HG02798 (cell line): ENCODE data around the gene NDUFV3.
"Not testable (repeated sequence)": the region's sequence is repeated elsewhere in the genome, so short reads cannot be mapped to it uniquely, and the experiment has no call there.

Source experiments
- ATAC-seq: cut with Tn5 transposase; IDR thresholded peaks from one replicate; pipeline ENCODE4 v1.9.1; 2021; ENCODE audit warnings: mild to moderate bottlenecking; ENCODE audit not compliant: unreplicated experiment, poor library complexity

Gene NDUFV3

DNA sequence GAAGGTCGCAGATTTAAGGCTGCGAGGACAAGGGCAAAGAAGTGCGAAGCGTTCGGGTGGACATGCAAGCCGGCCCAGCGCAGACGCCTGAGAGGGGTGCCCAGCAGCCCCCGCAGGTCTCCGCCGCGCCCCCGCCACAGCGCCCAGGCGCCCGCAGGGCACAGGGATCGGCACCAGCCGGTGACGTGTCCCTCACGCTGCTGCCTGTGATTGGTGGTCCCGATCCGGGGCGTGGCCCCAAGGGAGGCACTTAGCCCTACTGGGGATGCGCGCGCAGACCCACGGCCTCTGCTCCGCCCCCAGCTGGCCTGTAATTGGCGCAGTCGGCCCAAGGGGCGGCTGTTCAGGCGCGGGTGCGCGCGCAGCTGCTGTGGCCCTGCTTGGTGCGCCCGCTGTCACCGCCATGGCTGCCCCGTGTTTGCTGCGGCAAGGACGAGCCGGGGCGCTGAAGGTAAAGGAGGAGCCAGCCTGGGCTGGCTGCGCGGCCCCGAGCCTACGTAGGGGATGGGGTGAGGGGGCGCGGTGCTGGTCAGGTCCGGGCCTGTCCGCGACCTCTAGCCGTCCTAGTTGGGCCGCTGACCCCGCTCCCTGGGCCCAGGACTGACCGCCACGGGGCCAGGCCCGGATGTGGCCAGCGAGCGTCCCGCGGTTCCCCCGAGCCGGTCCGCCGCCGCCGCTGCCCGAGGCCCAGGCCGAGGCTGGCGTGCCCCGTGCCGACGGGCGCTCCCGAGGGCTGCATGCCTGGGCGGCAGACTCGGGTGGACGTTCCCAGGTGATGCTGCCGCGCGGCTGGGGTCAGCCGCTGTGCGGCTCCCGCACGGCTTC is at the start of gene NDUFV3:
Gene NDUFV3, plus strand, starts transcription at position 379 of the 825 bp plus-strand sequence. Its CDS starts 25 bp downstream, at position 404.
- ATAC-seq = peak; percentile 96

DNA sequence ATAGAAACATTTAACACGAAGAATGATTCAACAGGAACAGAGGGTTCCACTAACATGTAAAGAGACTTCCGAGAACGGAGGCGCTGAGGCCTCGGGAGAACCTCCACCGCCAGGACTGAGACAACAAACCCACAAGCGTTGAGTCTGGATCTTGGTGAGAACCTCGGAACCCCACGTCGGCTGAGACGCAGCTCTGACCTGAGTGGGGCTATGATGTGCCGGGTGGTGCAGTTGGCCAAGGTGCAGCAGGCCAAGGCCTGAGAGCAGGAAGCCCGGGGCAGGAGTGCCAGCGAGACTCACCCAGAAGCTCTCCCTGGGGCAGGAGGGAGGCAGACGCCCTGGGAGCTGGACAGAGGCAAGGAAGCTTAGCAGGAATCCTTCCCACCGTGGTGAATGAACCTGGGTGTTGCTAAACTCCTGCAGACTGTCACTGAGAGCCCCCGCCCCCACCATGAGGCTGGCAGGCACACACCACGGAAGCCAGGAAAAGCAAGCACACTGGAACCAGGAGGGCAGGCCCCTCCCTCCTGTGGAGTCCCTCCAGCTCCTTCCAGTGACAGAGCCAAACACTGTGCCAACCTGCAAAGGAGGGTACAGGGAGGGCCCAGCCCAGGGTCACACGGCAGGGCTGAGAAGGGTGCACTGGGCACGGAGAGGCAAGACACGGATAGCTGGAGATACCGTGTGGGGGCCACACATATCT is 48.5 kb upstream of the NDUFV3 start:
- no peak for ATAC-seq

DNA sequence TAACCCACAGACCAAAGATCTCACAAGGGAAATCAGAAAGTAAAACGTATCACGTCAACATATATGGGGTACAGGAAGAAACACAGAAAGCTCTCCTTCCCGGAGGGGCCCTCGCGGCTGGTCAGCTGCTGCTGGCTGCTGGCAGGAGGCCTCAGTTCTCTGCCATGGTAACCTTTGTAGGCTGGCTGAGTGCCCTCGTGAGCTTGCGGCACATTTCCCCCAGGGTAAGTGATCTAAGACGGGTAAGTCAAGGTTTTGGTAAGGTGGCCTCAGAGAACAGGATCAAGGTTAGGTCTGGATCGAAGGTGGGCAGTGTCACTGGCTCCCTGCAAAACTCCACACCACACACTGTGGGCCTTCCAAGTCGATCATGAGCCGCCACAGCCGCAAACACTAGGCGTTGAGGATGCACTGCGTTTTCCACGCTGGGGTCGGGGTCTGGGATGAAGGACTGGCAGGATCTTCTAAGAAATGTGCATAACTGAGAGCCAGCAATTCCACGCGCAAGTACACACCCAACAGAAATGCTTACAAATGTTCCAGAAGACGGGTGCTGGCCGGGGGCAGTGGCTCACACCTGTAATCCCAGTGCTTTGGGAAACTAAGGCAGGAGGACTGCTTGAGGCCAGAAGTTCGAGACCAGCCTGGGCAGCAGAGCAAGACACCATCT is 47.7 kb upstream of the NDUFV3 start:
- ATAC-seq = no peak

DNA sequence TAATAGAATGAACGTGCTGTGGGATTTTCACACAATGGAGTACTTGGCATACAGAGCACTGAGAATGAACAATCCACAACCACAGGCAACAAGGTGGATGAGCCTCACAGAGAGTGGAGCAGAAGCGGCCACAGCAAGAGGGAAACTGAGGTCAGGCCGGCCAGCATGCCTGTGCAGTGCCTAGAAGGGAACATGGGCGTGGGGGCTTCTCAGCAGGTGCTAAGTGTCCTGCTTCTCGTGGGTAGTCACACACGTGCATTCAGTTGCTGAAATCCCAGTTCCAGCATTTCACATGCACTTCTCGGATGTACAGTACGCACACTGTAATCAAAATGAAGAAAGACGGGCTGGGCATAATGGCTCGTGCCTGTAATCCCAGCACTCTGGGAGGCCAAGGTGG is 46.9 kb upstream of the NDUFV3 start:
- ATAC-seq = no peak

DNA sequence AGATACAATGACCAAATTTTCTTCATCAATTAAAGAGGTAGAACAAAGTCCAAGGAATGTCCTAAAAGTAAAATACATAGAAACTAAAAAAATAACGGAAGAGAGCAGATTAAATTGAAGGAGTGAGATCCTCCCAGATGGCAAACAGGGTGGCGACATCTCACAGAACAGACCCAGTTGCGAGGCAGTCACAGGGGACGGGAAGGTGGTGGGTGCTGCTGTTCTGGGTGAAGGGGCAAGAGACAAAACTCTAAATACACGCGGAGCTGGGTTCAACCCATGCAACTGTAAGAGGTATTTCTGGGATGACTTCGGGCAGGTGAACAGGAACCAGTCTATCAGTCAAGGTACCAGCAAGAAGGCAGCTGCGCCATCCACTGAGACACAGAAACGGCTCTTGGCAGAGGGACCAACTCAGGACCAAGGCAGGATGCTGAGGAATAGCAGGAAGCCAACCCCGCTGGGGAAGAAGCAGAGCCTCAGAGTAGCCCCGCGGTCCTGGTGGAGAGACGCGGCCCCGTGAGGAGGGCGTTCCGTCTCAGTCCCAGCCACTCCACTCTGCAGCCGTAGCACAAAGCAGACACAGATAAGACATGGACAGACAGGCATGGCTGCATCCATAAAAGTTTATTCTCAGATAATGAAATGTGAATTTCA is 45.9 kb upstream of the NDUFV3 start:
- ATAC-seq = no peak

DNA sequence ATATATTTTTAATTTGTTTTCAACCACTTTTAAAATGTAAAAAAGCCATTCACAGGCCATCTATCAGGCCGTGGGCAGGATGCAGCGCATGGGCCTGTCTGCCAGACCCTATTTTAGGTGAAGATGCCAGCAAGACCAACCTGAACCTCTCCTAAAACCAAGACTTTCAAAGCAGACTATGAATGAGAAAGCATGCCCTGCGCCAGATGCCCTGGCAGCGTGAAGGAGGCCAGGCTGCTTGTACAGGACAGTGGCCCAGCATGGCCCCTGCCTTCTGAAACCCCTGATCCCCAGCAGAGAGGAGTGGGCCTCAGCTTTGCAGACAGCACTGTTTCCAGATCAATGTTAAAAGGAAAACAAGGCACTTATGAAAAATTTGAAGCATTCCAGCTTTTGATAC is 45.4 kb upstream of the NDUFV3 start:
- no peak for ATAC-seq

DNA sequence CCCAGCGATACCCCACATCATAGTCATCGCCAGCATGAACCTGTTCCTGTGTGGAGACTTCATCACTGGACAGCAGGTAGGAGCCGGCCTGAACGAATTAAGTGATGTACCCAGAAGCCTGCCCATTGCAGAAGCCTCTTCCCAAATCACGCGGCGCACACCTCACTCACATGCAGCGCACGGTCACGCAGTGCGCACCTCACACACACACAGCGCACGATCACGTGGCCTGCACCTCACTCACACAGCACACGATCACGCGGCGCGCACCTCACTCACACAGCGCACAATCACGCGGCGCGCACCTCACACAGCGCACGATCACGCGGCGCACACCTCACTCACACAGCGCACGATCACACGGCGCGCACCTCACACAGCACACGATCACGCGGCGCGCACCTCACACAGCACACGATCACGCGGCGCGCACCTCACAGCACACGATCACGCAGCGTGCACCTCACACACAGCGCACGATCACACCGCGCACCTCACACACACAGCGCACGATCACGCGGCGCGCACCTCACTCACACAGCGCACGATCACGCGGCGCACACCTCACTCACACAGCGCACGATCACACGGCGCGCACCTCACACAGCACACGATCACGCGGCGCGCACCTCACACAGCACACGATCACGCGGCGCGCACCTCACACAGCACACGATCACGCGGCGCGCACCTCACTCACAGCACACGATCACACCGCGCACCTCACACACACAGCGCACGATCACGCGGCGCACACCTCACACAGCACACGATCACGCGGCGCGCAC is 44.8 kb upstream of the NDUFV3 start:
- not testable (repeated sequence) for ATAC-seq

DNA sequence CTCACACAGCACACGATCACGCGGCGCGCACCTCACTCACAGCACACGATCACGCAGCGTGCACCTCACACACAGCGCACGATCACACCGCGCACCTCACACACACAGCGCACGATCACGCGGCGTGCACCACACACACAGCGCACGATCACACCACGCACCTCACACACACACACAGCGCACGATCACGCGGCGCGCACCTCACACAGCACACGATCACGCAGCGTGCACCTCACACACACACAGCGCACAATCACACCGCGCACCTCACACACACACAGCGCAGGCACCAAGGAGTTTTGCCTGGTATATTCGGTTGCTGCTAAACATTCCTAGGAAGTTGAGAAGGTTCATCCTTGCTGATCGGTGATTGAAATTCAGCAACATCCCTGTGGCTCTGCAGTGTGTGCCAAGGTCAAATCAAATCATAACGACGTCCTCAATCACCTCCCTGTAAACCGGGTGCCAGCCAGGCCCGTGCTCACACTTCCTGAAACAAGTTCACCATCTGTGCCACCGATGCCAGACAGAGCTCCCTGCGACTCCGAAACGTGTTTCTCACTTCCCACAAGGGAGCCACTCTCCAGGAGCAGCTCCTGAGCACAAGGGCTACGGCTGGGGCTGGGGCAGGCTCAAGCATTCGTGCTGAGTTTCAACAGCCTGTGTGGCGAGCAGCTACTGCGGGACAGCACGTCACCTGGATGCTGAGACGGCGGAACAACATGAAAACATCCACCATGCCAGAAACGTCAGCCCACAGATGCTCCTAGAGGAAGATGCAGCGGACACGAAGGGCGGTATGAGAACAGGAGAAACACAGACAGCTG is 44.0 kb upstream of the NDUFV3 start:
- ATAC-seq = no peak

DNA sequence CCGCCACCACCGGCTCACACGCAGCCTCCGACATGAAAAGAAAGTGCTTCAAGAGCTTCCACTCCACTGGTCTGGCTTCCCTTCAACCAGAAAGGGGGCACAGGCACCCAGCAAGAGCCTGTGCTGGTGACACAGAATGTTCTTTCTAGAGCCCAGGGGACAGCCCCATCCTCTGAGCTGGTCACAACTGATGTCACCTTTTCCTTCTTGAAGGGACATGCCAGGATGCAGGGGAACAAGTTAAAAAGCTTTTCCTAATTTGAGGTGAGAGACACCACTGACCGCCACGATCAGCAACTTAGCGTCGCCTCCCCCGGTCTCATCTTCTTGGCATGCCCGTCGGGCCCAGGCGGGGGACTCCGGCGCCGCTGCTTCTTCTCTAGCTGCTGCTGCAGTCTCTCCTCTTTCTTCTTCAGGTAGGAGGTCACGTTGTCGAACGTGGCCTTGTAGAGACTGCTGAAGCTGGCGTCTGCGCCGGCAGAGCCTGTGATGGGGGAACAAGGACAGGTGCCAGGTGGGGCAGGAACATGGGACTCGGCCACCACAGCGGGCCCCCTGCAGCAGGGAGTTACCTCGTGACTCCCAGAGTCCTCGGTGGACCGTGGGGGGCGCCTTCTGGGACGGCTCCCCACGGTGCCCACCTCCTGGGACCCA is 43.2 kb upstream of the NDUFV3 start:
- ATAC-seq = no peak

DNA sequence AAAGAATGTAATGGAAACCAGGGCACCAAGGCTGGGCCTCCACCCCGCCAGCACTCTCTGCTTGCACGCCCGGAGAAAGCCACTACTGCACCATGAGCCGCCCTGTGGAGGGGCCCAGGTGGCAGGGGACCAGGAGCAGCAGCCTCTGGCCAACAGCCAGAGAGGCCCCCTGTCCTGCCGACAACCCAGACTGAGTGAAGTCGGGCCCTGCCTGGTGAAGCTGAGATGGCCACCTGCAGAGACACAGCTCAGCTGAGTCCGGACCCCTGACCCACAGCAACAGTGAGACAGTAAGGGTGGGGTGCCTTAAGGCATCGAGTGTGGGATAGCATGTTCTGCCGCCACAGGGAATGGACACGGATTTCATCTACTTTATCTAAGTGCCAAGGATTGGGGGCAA is 42.6 kb upstream of the NDUFV3 start:
- ATAC-seq = no peak

DNA sequence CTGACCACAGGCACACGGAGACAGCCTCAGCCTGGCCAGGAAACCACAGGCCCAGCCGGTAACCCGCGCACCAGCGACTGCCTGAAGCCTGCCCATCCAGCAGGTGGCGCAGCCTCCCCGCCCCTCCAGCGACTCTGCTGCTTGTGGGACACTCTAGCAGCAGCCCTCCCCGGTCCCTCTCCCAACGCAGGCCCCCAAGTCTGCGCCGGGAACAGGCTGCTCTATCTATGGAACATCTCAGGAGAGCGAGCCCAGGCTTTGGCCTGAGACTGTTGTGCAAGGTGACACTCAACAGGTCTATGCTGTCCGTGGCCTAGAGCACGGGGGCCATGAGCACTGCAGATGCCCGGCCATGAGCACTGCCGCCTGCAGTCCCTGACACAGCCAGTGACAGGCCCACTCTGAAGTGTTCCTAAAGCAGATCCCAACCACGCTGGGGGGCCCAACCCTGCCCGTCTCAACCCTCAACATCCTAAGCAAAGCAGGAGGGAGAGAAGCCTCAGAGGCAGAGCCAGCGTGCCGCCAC is 42.2 kb upstream of the NDUFV3 start:
- no peak for ATAC-seq

DNA sequence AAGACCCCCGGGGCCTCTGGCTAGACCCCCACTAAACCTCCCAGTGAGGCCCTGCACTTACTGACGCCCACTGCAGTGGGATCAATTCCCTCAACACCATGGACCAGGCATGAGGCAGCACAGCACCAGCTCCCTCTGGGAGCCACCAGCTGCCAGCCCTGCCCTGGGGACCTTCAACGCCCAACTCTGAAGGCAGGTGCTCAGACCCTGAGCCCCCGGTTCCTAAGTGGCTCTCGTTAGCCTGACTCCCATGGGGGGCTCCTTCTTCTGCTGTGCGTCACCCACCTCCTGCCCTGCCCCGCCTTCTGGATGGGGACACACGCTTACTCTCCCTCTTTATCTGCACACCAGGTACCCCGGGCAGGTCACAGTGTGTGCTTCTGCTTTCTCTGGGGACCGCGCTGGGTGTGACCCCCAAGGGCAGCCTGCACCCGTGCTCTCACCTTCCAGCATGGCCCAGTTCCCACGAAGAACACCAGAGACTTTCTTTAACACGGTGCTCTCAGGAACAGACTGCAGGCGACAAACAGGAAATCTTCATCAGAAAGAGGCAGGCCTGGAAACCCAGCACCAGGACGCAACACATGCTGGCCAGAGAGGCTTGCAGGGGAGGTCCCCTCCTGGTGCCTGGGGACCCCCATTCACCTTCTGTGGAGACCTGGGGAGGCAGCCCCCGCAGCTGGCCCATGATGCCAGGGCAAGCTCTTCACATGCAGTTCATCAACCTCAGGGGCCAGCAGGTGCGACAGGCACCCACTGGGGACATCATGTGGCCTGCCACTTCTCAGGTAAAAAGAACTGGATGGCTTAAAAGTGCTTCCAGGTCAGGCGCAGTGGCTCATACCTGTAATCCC is 41.1 kb upstream of the NDUFV3 start:
- ATAC-seq = no peak

DNA sequence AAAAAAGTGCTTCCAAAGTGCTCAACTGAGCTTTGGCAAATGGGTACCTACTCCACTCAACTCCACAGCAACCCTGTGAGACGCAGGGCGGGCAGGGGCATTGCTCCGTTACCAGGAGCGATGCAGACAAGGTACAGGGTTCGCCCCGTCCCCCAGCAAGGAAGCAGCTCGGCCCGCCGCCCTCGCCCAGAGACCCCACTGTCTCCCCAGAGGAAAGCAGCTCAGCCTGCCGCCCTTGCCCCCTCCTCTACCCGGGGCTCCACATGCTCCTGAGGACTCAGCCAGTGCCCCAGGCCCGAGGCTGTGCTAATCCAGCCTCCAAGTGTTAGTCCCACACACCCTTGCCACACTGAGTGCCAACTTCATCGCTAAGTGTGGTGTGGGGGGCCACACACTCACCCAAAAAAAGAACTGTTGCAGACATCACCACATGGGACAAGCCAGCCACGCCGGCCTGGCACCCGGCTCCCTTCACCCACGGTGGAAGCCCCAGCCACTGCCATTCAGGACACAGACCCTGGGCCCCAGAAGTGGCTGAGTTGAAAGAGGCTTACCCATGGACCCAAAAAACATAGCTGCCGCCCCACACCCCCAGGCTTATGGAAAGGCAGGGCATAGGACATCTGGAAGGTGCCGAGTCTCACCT is 40.1 kb upstream of the NDUFV3 start:
- no peak for ATAC-seq

DNA sequence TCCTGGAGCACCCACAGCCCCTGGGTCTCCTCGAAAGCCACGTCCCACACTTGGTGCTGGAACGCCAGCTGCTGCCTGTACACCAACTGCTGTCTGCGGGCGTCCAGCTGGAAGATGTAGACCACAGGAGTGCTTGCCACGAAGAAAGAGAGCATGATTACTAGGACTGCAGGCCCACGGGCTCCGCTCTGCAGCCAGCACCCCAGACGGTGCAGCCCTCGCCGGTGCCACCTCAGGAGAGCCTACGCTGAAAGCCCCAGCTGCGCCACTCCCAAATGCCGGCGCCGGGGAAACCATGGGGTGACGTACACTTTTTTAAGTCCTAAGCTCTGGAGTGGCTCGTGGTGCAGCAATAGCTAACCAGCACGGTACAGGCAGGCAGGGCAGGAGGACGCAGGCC is 39.5 kb upstream of the NDUFV3 start:
- ATAC-seq = no peak

DNA sequence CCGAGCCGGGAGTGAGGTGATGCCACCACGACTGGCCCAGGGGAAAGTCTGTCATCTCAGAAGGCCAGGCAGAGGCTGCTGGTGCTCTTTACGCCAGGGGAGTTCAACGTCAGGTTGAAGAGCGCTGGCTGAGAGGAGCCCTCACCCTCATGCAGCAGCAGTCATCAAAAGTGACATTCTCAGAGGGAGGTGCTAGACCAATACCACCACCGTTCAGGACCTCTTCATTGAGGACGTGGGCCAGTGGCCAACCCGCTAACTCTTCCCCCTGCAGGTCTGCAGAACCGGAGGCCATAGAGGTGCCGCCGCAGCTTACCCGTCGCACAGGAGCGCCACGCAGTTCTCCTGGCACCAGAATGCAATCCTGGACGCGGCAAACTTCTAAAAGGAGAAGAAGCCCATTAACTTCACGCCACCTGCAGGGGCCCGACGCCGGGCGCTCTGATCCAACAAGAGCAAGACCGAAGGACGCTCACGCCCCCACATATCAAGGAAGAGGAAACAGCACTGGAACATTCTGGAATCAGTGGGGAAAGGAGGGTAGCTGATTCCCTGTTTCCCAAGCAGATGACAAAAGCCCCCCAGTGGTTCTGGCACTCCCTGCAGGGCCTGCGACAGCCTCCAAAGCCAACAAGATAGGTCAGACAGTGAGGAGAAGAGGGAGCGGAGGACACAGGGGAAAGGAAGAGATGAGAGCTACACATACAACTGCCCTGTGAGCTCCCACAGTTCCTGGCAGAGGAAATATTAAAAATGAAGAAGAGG is 38.7 kb upstream of the NDUFV3 start:
- ATAC-seq = no peak
